Measurements from ENCODE around the gene PTMS.

The PTMS gene

DNA sequence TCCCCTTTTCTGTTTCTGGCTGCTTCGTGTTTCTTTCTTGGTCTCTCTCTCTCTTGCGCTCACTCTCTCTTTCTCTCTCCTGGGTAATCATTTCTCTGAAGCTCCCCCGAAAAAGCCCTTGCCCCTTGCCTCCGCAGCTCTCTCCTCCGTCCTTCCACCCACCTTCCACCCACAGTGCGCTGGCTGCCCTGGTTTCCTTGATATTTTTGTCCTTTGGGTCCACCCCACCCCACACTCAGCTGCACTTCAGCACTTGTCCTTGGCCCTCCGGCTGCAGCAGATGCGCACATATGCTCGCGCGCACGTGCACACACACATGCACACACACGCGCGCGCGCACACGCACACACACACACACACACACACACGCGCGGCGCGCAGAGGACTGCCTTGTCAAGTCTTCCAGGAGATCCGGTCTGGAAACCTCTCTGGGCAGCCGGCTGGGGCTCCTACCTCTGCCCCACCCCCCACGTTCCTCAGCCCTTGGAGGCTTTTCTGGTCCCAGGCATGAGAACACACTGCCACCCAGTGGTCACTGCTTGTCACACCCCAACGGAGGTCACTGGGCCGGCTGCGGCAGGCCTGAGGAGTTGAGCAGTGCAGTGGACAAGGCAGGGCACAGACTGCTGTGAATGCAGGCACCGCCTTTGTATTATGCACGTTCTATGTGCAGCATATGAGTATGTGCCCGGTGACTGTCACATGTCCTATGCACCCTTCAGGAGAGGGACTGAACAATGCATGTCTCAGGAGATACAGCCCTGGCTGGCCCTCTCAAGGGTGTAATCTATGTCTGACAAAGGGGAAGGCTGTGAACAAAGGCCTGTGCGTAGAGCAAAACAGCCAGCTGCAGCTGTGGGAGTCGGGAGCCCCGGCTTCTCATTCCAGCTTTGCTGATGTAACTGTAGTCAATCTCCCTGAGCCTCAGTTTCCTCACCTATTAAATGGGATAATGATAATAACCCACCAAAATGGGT, 12.7 kb downstream of the PTMS start (continued):
- TF ChIP-seq, protein P1, sequence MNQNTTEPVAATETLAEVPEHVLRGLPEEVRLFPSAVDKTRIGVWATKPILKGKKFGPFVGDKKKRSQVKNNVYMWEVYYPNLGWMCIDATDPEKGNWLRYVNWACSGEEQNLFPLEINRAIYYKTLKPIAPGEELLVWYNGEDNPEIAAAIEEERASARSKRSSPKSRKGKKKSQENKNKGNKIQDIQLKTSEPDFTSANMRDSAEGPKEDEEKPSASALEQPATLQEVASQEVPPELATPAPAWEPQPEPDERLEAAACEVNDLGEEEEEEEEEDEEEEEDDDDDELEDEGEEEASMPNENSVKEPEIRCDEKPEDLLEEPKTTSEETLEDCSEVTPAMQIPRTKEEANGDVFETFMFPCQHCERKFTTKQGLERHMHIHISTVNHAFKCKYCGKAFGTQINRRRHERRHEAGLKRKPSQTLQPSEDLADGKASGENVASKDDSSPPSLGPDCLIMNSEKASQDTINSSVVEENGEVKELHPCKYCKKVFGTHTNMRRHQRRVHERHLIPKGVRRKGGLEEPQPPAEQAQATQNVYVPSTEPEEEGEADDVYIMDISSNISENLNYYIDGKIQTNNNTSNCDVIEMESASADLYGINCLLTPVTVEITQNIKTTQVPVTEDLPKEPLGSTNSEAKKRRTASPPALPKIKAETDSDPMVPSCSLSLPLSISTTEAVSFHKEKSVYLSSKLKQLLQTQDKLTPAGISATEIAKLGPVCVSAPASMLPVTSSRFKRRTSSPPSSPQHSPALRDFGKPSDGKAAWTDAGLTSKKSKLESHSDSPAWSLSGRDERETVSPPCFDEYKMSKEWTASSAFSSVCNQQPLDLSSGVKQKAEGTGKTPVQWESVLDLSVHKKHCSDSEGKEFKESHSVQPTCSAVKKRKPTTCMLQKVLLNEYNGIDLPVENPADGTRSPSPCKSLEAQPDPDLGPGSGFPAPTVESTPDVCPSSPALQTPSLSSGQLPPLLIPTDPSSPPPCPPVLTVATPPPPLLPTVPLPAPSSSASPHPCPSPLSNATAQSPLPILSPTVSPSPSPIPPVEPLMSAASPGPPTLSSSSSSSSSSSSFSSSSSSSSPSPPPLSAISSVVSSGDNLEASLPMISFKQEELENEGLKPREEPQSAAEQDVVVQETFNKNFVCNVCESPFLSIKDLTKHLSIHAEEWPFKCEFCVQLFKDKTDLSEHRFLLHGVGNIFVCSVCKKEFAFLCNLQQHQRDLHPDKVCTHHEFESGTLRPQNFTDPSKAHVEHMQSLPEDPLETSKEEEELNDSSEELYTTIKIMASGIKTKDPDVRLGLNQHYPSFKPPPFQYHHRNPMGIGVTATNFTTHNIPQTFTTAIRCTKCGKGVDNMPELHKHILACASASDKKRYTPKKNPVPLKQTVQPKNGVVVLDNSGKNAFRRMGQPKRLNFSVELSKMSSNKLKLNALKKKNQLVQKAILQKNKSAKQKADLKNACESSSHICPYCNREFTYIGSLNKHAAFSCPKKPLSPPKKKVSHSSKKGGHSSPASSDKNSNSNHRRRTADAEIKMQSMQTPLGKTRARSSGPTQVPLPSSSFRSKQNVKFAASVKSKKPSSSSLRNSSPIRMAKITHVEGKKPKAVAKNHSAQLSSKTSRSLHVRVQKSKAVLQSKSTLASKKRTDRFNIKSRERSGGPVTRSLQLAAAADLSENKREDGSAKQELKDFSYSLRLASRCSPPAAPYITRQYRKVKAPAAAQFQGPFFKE (tag by site-specific recombination; IDR thresholded peaks at IDR 0.05; ENCODE audit: borderline replicate concordance): peak; percentile 95; the same call in 1 of the 2 replicates
- no peak for TF ChIP-seq KLF10 (tag by site-specific recombination; IDR thresholded peaks at IDR 0.05)
- peak; percentile 95 for TF ChIP-seq ZNF324 (tag by site-specific recombination; IDR thresholded peaks at IDR 0.05)
- peak; percentile 98 for TF ChIP-seq GLIS2 (tag by site-specific recombination; IDR thresholded peaks at IDR 0.05)
- TF ChIP-seq ZNF335 (tag by site-specific recombination; conservative IDR thresholded peaks at IDR 0.05): peak; percentile 99
- no peak for TF ChIP-seq ZNF202 (tag by site-specific recombination; IDR thresholded peaks at IDR 0.05; ENCODE audit: borderline replicate concordance)
- TF ChIP-seq ZNF514 (tag by site-specific recombination; IDR thresholded peaks at IDR 0.05): no peak
- TF ChIP-seq, protein P2, sequence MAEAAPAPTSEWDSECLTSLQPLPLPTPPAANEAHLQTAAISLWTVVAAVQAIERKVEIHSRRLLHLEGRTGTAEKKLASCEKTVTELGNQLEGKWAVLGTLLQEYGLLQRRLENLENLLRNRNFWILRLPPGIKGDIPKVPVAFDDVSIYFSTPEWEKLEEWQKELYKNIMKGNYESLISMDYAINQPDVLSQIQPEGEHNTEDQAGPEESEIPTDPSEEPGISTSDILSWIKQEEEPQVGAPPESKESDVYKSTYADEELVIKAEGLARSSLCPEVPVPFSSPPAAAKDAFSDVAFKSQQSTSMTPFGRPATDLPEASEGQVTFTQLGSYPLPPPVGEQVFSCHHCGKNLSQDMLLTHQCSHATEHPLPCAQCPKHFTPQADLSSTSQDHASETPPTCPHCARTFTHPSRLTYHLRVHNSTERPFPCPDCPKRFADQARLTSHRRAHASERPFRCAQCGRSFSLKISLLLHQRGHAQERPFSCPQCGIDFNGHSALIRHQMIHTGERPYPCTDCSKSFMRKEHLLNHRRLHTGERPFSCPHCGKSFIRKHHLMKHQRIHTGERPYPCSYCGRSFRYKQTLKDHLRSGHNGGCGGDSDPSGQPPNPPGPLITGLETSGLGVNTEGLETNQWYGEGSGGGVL (tag by site-specific recombination; IDR thresholded peaks at IDR 0.05): peak; percentile 66
- TF ChIP-seq ZIC2 (tag by site-specific recombination; IDR thresholded peaks at IDR 0.05): peak; percentile 38
- TF ChIP-seq, protein P3, sequence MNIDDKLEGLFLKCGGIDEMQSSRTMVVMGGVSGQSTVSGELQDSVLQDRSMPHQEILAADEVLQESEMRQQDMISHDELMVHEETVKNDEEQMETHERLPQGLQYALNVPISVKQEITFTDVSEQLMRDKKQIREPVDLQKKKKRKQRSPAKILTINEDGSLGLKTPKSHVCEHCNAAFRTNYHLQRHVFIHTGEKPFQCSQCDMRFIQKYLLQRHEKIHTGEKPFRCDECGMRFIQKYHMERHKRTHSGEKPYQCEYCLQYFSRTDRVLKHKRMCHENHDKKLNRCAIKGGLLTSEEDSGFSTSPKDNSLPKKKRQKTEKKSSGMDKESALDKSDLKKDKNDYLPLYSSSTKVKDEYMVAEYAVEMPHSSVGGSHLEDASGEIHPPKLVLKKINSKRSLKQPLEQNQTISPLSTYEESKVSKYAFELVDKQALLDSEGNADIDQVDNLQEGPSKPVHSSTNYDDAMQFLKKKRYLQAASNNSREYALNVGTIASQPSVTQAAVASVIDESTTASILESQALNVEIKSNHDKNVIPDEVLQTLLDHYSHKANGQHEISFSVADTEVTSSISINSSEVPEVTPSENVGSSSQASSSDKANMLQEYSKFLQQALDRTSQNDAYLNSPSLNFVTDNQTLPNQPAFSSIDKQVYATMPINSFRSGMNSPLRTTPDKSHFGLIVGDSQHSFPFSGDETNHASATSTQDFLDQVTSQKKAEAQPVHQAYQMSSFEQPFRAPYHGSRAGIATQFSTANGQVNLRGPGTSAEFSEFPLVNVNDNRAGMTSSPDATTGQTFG (tag by site-specific recombination; IDR thresholded peaks at IDR 0.05; ENCODE audit: borderline replicate concordance): no peak; the same call in 1 of the 2 replicates
- TF ChIP-seq, protein P4, sequence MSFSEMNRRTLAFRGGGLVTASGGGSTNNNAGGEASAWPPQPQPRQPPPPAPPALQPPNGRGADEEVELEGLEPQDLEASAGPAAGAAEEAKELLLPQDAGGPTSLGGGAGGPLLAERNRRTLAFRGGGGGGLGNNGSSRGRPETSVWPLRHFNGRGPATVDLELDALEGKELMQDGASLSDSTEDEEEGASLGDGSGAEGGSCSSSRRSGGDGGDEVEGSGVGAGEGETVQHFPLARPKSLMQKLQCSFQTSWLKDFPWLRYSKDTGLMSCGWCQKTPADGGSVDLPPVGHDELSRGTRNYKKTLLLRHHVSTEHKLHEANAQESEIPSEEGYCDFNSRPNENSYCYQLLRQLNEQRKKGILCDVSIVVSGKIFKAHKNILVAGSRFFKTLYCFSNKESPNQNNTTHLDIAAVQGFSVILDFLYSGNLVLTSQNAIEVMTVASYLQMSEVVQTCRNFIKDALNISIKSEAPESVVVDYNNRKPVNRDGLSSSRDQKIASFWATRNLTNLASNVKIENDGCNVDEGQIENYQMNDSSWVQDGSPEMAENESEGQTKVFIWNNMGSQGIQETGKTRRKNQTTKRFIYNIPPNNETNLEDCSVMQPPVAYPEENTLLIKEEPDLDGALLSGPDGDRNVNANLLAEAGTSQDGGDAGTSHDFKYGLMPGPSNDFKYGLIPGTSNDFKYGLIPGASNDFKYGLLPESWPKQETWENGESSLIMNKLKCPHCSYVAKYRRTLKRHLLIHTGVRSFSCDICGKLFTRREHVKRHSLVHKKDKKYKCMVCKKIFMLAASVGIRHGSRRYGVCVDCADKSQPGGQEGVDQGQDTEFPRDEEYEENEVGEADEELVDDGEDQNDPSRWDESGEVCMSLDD (tag by site-specific recombination; IDR thresholded peaks at IDR 0.05): peak; percentile 84
- TF ChIP-seq ZFP37 (tag by site-specific recombination; IDR thresholded peaks at IDR 0.05): peak; percentile 96
- TF ChIP-seq REPIN1 (tag by site-specific recombination; IDR thresholded peaks at IDR 0.05; ENCODE audit: low read depth): 0 out of 2 replicates have a peak, but pooled peaks have one; percentile 48
- TF ChIP-seq ZNF843 (tag by site-specific recombination; IDR thresholded peaks at IDR 0.05): peak; percentile 85
- TF ChIP-seq FEZF1 (tag by site-specific recombination; IDR thresholded peaks at IDR 0.05): 0 out of 2 replicates have a peak, but pooled peaks have one; percentile 9
- peak; percentile 88 for TF ChIP-seq KLF16 (tag by site-specific recombination; IDR thresholded peaks at IDR 0.05)
- TF ChIP-seq, protein P5, sequence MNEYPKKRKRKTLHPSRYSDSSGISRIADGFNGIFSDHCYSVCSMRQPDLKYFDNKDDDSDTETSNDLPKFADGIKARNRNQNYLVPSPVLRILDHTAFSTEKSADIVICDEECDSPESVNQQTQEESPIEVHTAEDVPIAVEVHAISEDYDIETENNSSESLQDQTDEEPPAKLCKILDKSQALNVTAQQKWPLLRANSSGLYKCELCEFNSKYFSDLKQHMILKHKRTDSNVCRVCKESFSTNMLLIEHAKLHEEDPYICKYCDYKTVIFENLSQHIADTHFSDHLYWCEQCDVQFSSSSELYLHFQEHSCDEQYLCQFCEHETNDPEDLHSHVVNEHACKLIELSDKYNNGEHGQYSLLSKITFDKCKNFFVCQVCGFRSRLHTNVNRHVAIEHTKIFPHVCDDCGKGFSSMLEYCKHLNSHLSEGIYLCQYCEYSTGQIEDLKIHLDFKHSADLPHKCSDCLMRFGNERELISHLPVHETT (tag by site-specific recombination; IDR thresholded peaks at IDR 0.05): peak; percentile 73
- TF ChIP-seq SP7 (tag by site-specific recombination; IDR thresholded peaks at IDR 0.05): peak; percentile 92
- peak; percentile 88 for TF ChIP-seq ZFP69B (tag by site-specific recombination; IDR thresholded peaks at IDR 0.05)
- TF ChIP-seq ZBTB48 (tag by site-specific recombination; IDR thresholded peaks at IDR 0.05): peak; percentile 79
- TF ChIP-seq ZNF548 (tag by site-specific recombination; IDR thresholded peaks at IDR 0.05): no peak
- TF ChIP-seq EGR2 (tag by site-specific recombination; IDR thresholded peaks at IDR 0.05; ENCODE audit: low read depth): peak; percentile 95
- TF ChIP-seq ZNF223 (tag by site-specific recombination; IDR thresholded peaks at IDR 0.05): 0 out of 2 replicates have a peak, but pooled peaks have one; percentile 8
- TF ChIP-seq WT1 (tag by site-specific recombination; IDR thresholded peaks at IDR 0.05): 0 out of 2 replicates have a peak, but pooled peaks have one; percentile 15
- peak; percentile 90 for TF ChIP-seq ZXDB (tag by site-specific recombination; IDR thresholded peaks at IDR 0.05)
